GM12878 (cell line): Measurements from ENCODE around the gene CNN3. TPM values are rescaled to one million over a fixed set of nuclear protein-coding genes. Genes with fewer than 3 reads are reported as not detected.

Experiments
- ATAC-seq: fragments of 200-7000 bp; cut with Tn5 transposase; 3 replicates; pipeline ENCODE4 v1.9.1; 2020; ENCODE audit warnings: mild to moderate bottlenecking, moderate library complexity
- BruUV-seq: library from RNA; stranded (reverse); fragments of 400-500 nt; replicated peaks from 2 replicates; lab custom pipeline; 2021; lab: Mats Ljungman, UMichigan
- CTCF ChIA-PET: fragments of 300-600 bp; sonication (Branson Sonifier 250); formaldehyde crosslinking; extraction: SDS; loops from one replicate; lab custom pipeline; 2021; ENCODE audit warnings: inconsistent platforms; lab: Yijun Ruan, JAX
- POLR2A ChIA-PET: fragments of 350-600 bp; formaldehyde crosslinking; extraction: SDS; loops from one replicate; lab custom pipeline; 2021; ENCODE audit warnings: inconsistent platforms; lab: Charles Lee
- RAD21 ChIA-PET: fragments of 300-600 bp; sonication (Branson Sonifier 250); formaldehyde crosslinking; loops from one replicate; lab custom pipeline; 2023; ENCODE audit warnings: antibody characterized with exemption; ENCODE audit not compliant: unreplicated experiment; lab: Charles Lee
- SMC1A ChIA-PET: fragments of 300-600 bp; sonication (Branson Sonifier 250); formaldehyde crosslinking; loops from one replicate; lab custom pipeline; 2023; ENCODE audit not compliant: unreplicated experiment, uncharacterized antibody; lab: Charles Lee
- DNase-seq: peaks from one replicate; pipeline ENCODE4 v3.0.0-alpha.2; 2011; ENCODE audit warnings: low read depth, low spot score
- FAIRE-seq: peaks from 3 replicates; lab custom pipeline; 2011; peaks lifted over from hg19 to GRCh38; lab: Jason Lieb, UNC
- H2AFZ ChIP-seq: 2 replicates; pipeline ENCODE4 v1.6.0; 2011; ENCODE audit warnings: low read depth, low read length, control low read depth; ENCODE audit not compliant: control insufficient read depth
- H3K27ac ChIP-seq: 2 replicates; pipeline ENCODE4 v1.5.1; 2011; ENCODE audit warnings: control low read depth; ENCODE audit not compliant: control insufficient read depth, insufficient read depth
- H3K27me3 ChIP-seq, 2 experiments: replicated peaks in 1 of 2; 2 replicates each; pipeline versions ENCODE4 v1.6.0 to v1.6.1; 2011; ENCODE audit warnings: low read length in 1 of 2; ENCODE audit not compliant: control insufficient read depth in 2 of 2, insufficient read depth in 2 of 2
- H3K36me3 ChIP-seq, 2 experiments: 2 replicates each; pipeline ENCODE4 v1.5.1; 2011; ENCODE audit warnings: low read length in 1 of 2; ENCODE audit not compliant: control insufficient read depth in 2 of 2, insufficient read depth in 2 of 2
- H3K4me1 ChIP-seq: 2 replicates; pipeline ENCODE4 v1.6.1; 2011; ENCODE audit warnings: mild to moderate bottlenecking, low read length, moderate library complexity, mixed read lengths; ENCODE audit not compliant: control insufficient read depth, insufficient read depth
- H3K4me2 ChIP-seq: 2 replicates; pipeline ENCODE4 v1.6.0; 2011; ENCODE audit warnings: control low read depth; ENCODE audit not compliant: control insufficient read depth, insufficient read depth
- H3K4me3 ChIP-seq: fragments of 200-600 bp; sonication (generic); 2 replicates; pipeline ENCODE4 v1.5.1; 2016
- H3K79me2 ChIP-seq: 2 replicates; pipeline ENCODE4 v1.6.0; 2011; ENCODE audit warnings: low read length; ENCODE audit not compliant: control insufficient read depth, insufficient read depth
- H3K9ac ChIP-seq: 2 replicates; pipeline ENCODE4 v1.8.0; 2011; ENCODE audit warnings: low read length, control low read depth, mixed read lengths; ENCODE audit not compliant: control insufficient read depth, insufficient read depth
- H3K9me3 ChIP-seq: replicated peaks from 3 replicates; pipeline ENCODE4 v1.5.1; 2011; ENCODE audit warnings: mild to moderate bottlenecking, low read length; ENCODE audit not compliant: control insufficient read depth, insufficient read depth
- H4K20me1 ChIP-seq: 2 replicates; pipeline ENCODE4 v1.6.0; 2011; ENCODE audit not compliant: control insufficient read depth, insufficient read depth
- ATF7 ChIP-seq: fragments of 450-650 bp; IDR thresholded peaks from 2 replicates; pipeline ENCODE4 v1.6.1; 2016; ENCODE audit warnings: low read depth, mild to moderate bottlenecking
- FOXM1 ChIP-seq: IDR thresholded peaks from 2 replicates; pipeline ENCODE4 v1.6.1; 2012; ENCODE audit warnings: low read depth, mild to moderate bottlenecking, inconsistent platforms, low read length, moderate library complexity
- GATAD2B ChIP-seq: fragments of 450-650 bp; conservative IDR thresholded peaks from 2 replicates; pipeline ENCODE4 v1.6.1; 2017; ENCODE audit warnings: low read depth, mild to moderate bottlenecking, moderate library complexity
- HDAC2 ChIP-seq: fragments of 200-600 bp; sonication (generic); IDR thresholded peaks from 2 replicates; pipeline ENCODE4 v1.6.1; 2017
- IKZF1 ChIP-seq: fragments of 450-650 bp; conservative IDR thresholded peaks from 2 replicates; pipeline ENCODE4 v1.6.1; 2017; ENCODE audit warnings: antibody characterized with exemption, mild to moderate bottlenecking
- NFXL1 ChIP-seq: fragments of 450-650 bp; IDR thresholded peaks from 2 replicates; pipeline ENCODE4 v1.6.1; 2017; ENCODE audit warnings: antibody characterized with exemption, mild to moderate bottlenecking, borderline replicate concordance
- NR2C1 ChIP-seq: fragments of 450-650 bp; IDR thresholded peaks from 2 replicates; pipeline ENCODE4 v1.6.1; 2017; ENCODE audit warnings: antibody characterized with exemption, mild to moderate bottlenecking, moderate library complexity
- SMC3 ChIP-seq: IDR thresholded peaks from 2 replicates; pipeline ENCODE4 v1.6.1; 2011; ENCODE audit warnings: low read length, improper control_type of control experiment, borderline replicate concordance
- YY1 ChIP-seq: IDR thresholded peaks from 2 replicates; pipeline ENCODE4 v1.6.1; 2011; ENCODE audit warnings: low read depth, mild to moderate bottlenecking, low read length
- ZSCAN29 ChIP-seq: fragments of 450-650 bp; IDR thresholded peaks from 2 replicates; pipeline ENCODE4 v1.6.1; 2017; ENCODE audit warnings: mild to moderate bottlenecking, moderate library complexity
- WGBS: methylation state at CpG from one replicate; pipeline ENCODE4 v1.1.6; 2016; ENCODE audit warnings: low lambda C conversion rate; ENCODE audit not compliant: insufficient replicate concordance, insufficient coverage; ENCODE audit errors: missing lambda C conversion rate; 5-methylcytosine and 5-hydroxymethylcytosine counted together
- in situ Hi-C: fragments of 300-500 bp; cut with MboI; formaldehyde crosslinking; loops from 9 replicates; pipeline ENCODE4 v1.14.3; 2018; ENCODE audit warnings: mixed read lengths
- intact Hi-C: fragments of 100-400 bp; cut with micrococcal nuclease; formaldehyde crosslinking; loops from one replicate; pipeline ENCODE4 v1.14.2; 2022; ENCODE audit not compliant: unreplicated experiment
- polyA plus RNA-seq, 11 experiments: library from polyadenylated mRNA; depleted of rRNA in 4 of 11; unstranded in 6 of 11; stranded (reverse) in 5 of 11; fragments of >200 nt; fragmentation: Nextera tagmentation in 4 of 11; fragmentation: Illumina TruSeq in 1 of 11; extraction: Ambion mirVana in 4 of 11; extraction: Trizol in 1 of 11; gene quantifications; 1 replicate in 1 of 11; 2 replicates in 10 of 11; pipeline versions ENCODE4 v1.2.1 to v1.2.3, GENCODE V29; 2011 to 2016; ENCODE audit warnings: inconsistent platforms in 2 of 11, missing spikeins in 2 of 11, low read depth in 1 of 11
- total RNA-seq, 4 experiments: library from RNA; depleted of rRNA in 3 of 4; stranded (reverse); fragments of >200 nt in 3 of 4; fragmentation: Illumina TruSeq in 1 of 4; extraction: Trizol in 1 of 4; gene quantifications; 2 replicates each; pipeline versions ENCODE4 v1.2.1 to v1.2.3, GENCODE V29; 2013 to 2021
- TF ChIP-seq, protein P1 (sequence below): fragments of 450-650 bp; formaldehyde crosslinking; IDR thresholded peaks from 2 replicates; pipeline ENCODE4 v1.4.0; 2022; ENCODE audit warnings: mild to moderate bottlenecking, moderate library complexity
- TF ChIP-seq, protein P2 (sequence below): fragments of 450-650 bp; IDR thresholded peaks from 2 replicates; pipeline ENCODE4 v1.6.1; 2017; ENCODE audit warnings: mild to moderate bottlenecking, moderate library complexity
- TF ChIP-seq, protein P3 (sequence below): fragments of 450-650 bp; IDR thresholded peaks from 2 replicates; pipeline ENCODE4 v1.6.1; 2016; ENCODE audit warnings: mild to moderate bottlenecking

Gene CNN3
- total and polyA plus RNA-seq, 10 of the 15 experiments (the other 5 are each of a cell fraction or from before 2014, with no cell fraction given), result 0.20 to 48.4 (median 34.3) TPM

GRCh38 chr1:94921977-94922376, 4.9 kb downstream of the CNN3 start:
- H3K4me1 ChIP-seq, result no peaks in the 10 kb centered on the region
- SMC1A ChIA-PET, result no interaction called here
- no peak overlapping the region for H3K9ac ChIP-seq
- no peak overlapping the region for H3K4me3 ChIP-seq
- ATAC-seq (no peak), FAIRE-seq (no peak), DNase-seq (no peak)
- no peak overlapping the region for H3K4me2 ChIP-seq
- RAD21 ChIA-PET, result no interaction called here
- H3K36me3 ChIP-seq, result no peaks in the 10 kb centered on the region
- no peak overlapping the region for H3K27ac ChIP-seq
- peaks cover 3 to 7% of the 10 kb centered on the region in 2 experiments; a peak in 3 of 4 replicates for H3K27me3 ChIP-seq
- no peak overlapping the region for H2AFZ ChIP-seq
- BruUV-seq, result no TSS peak
- H4K20me1 ChIP-seq, result no peaks in the 10 kb centered on the region
- CTCF ChIA-PET, result interaction anchor here (0.8 to 1.3 kb wide), 2 partner anchors 66 to 68 kb away, joined by 3 to 6 read pairs; no protein-coding TSS in a partner anchor
- intact Hi-C loops (no loop called here), in situ Hi-C loops (no loop called here)
- POLR2A ChIA-PET, result no interaction called here
- WGBS, result 80% methylated on average over 1 of the region's 1 CpG
- H3K79me2 ChIP-seq, result peaks cover 2% of the 10 kb centered on the region; the same call in 1 of the 2 replicates
- H3K9me3 ChIP-seq, result no peaks in the 10 kb centered on the region
- no peak for TF ChIP-seq NFXL1
- TF ChIP-seq ATF7, result no peak
- no peak for TF ChIP-seq SMC3
- TF ChIP-seq, protein P1, sequence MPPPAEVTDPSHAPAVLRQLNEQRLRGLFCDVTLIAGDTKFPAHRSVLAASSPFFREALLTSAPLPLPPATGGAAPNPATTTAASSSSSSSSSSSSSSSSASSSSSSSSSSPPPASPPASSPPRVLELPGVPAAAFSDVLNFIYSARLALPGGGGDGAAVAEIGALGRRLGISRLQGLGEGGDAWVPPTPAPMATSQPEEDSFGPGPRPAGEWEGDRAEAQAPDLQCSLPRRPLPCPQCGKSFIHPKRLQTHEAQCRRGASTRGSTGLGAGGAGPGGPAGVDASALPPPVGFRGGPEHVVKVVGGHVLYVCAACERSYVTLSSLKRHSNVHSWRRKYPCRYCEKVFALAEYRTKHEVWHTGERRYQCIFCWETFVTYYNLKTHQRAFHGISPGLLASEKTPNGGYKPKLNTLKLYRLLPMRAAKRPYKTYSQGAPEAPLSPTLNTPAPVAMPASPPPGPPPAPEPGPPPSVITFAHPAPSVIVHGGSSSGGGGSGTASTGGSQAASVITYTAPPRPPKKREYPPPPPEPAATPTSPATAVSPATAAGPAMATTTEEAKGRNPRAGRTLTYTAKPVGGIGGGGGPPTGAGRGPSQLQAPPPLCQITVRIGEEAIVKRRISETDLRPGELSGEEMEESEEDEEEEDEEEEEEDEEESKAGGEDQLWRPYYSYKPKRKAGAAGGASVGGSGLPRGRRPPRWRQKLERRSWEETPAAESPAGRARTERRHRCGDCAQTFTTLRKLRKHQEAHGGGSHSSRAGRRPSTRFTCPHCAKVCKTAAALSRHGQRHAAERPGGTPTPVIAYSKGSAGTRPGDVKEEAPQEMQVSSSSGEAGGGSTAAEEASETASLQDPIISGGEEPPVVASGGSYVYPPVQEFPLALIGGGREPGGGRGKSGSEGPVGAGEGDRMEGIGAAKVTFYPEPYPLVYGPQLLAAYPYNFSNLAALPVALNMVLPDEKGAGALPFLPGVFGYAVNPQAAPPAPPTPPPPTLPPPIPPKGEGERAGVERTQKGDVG (CRISPR knock-in tag), result no peak
- TF ChIP-seq, protein P2, sequence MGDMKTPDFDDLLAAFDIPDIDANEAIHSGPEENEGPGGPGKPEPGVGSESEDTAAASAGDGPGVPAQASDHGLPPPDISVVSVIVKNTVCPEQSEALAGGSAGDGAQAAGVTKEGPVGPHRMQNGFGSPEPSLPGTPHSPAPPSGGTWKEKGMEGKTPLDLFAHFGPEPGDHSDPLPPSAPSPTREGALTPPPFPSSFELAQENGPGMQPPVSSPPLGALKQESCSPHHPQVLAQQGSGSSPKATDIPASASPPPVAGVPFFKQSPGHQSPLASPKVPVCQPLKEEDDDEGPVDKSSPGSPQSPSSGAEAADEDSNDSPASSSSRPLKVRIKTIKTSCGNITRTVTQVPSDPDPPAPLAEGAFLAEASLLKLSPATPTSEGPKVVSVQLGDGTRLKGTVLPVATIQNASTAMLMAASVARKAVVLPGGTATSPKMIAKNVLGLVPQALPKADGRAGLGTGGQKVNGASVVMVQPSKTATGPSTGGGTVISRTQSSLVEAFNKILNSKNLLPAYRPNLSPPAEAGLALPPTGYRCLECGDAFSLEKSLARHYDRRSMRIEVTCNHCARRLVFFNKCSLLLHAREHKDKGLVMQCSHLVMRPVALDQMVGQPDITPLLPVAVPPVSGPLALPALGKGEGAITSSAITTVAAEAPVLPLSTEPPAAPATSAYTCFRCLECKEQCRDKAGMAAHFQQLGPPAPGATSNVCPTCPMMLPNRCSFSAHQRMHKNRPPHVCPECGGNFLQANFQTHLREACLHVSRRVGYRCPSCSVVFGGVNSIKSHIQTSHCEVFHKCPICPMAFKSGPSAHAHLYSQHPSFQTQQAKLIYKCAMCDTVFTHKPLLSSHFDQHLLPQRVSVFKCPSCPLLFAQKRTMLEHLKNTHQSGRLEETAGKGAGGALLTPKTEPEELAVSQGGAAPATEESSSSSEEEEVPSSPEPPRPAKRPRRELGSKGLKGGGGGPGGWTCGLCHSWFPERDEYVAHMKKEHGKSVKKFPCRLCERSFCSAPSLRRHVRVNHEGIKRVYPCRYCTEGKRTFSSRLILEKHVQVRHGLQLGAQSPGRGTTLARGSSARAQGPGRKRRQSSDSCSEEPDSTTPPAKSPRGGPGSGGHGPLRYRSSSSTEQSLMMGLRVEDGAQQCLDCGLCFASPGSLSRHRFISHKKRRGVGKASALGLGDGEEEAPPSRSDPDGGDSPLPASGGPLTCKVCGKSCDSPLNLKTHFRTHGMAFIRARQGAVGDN, result no peak
- TF ChIP-seq NR2C1, result no peak
- no peak for TF ChIP-seq GATAD2B
- no peak for TF ChIP-seq YY1
- TF ChIP-seq FOXM1, result no peak
- no peak for TF ChIP-seq ZSCAN29
- TF ChIP-seq, protein P3, sequence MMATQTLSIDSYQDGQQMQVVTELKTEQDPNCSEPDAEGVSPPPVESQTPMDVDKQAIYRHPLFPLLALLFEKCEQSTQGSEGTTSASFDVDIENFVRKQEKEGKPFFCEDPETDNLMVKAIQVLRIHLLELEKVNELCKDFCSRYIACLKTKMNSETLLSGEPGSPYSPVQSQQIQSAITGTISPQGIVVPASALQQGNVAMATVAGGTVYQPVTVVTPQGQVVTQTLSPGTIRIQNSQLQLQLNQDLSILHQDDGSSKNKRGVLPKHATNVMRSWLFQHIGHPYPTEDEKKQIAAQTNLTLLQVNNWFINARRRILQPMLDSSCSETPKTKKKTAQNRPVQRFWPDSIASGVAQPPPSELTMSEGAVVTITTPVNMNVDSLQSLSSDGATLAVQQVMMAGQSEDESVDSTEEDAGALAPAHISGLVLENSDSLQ, result no peak
- no peak for TF ChIP-seq IKZF1
- no peak for TF ChIP-seq HDAC2
